ENCODE data around the gene RGSL1. TPM values are rescaled to one million over a fixed set of nuclear protein-coding genes. Genes with fewer than 3 reads are reported as not detected.

The RGSL1 gene
- total RNA-seq, 1 experiment from 2014 or later: not detected

DNA sequence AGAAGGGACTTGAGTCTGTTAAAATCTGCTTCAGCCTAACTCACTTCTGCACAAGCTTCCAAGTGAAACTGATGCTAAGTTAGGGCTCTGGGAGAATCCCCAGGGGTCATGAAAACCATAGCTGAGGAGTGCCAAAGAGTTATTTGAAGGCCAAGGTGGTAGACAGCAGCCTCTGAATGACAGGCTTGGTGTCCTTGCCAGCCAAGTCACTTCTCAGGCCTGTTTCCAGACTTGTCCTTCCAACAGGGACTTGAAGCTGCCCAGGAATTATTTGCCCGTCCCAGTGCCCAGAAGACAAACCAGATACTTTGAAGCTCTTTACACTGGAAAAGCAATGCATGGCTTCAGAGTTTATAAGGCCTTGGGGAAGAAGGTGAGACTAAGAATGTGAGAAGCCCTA, 105.5 kb downstream of the RGSL1 start:
- POLR2A ChIA-PET (ENCODE audit: low non-redundant PET): no interaction called here
- BruUV-seq (replicated peaks): no TSS peak
- H3K27ac ChIP-seq (ENCODE audit: low read depth, low read length, poor library complexity, severe bottlenecking): no peak overlapping the region
- no peaks in the 10 kb centered on the region for H3K36me3 ChIP-seq (ENCODE audit: insufficient read depth, low read length, poor library complexity, severe bottlenecking)
- no peaks in the 10 kb centered on the region for H3K9me3 ChIP-seq (ENCODE audit: low read depth, low read length, poor library complexity, severe bottlenecking)
- H3K4me1 ChIP-seq (ENCODE audit: insufficient read depth, low read length, poor library complexity, severe bottlenecking): no peaks in the 10 kb centered on the region
- no peak for TF ChIP-seq EZH2 (IDR thresholded peaks at IDR 0.05; ENCODE audit: borderline replicate concordance, low read depth, low read length, poor library complexity, severe bottlenecking)
- TF ChIP-seq, protein P1, sequence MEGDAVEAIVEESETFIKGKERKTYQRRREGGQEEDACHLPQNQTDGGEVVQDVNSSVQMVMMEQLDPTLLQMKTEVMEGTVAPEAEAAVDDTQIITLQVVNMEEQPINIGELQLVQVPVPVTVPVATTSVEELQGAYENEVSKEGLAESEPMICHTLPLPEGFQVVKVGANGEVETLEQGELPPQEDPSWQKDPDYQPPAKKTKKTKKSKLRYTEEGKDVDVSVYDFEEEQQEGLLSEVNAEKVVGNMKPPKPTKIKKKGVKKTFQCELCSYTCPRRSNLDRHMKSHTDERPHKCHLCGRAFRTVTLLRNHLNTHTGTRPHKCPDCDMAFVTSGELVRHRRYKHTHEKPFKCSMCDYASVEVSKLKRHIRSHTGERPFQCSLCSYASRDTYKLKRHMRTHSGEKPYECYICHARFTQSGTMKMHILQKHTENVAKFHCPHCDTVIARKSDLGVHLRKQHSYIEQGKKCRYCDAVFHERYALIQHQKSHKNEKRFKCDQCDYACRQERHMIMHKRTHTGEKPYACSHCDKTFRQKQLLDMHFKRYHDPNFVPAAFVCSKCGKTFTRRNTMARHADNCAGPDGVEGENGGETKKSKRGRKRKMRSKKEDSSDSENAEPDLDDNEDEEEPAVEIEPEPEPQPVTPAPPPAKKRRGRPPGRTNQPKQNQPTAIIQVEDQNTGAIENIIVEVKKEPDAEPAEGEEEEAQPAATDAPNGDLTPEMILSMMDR (conservative IDR thresholded peaks at IDR 0.05; ENCODE audit: low read depth, low read length): no peak
- H3K4me3 ChIP-seq (ENCODE audit: low read depth, low read length, poor library complexity, severe bottlenecking): no peak overlapping the region
- intact Hi-C loops (cut with micrococcal nuclease; ENCODE audit: unreplicated experiment): no loop called here
- no peaks in the 10 kb centered on the region for H3K27me3 ChIP-seq (replicated peaks; ENCODE audit: insufficient read depth, low read depth, low read length, poor library complexity)
- CTCF ChIA-PET: no interaction called here
- DNase-seq (ENCODE audit: low spot score): no peak

DNA sequence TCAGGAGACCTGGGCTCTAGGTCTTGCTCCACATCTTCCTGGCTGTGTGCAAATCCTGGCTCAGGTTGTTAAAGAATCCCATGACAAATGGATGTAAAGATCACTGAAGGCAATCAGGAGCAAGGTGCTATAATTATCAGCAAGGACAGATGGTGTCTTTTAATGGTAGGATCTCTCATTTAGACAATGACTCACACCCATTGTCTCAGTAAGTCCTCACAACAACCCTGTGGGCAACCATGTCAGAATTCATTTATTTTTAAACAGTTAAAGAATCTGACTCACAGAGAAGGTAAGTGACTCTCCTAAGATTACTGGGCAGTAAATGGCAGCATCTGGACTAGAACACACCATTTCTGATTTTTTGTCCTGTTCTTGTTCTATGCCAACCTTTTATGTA, 106.3 kb downstream of the RGSL1 start:
- TF ChIP-seq EZH2 (IDR thresholded peaks at IDR 0.05; ENCODE audit: borderline replicate concordance, low read depth, low read length, poor library complexity, severe bottlenecking): no peak
- TF ChIP-seq, protein P1 (conservative IDR thresholded peaks at IDR 0.05; ENCODE audit: low read depth, low read length): no peak
- POLR2A ChIA-PET (ENCODE audit: low non-redundant PET): no interaction called here
- no peak overlapping the region for H3K27ac ChIP-seq (ENCODE audit: low read depth, low read length, poor library complexity, severe bottlenecking)
- CTCF ChIA-PET: no interaction called here
- H3K36me3 ChIP-seq (ENCODE audit: insufficient read depth, low read length, poor library complexity, severe bottlenecking): no peaks in the 10 kb centered on the region
- H3K4me3 ChIP-seq (ENCODE audit: low read depth, low read length, poor library complexity, severe bottlenecking): no peak overlapping the region
- H3K27me3 ChIP-seq (replicated peaks; ENCODE audit: insufficient read depth, low read depth, low read length, poor library complexity): no peaks in the 10 kb centered on the region
- no peaks in the 10 kb centered on the region for H3K9me3 ChIP-seq (ENCODE audit: low read depth, low read length, poor library complexity, severe bottlenecking)
- DNase-seq (ENCODE audit: low spot score): no peak
- no TSS peak for BruUV-seq (replicated peaks)
- intact Hi-C loops (cut with micrococcal nuclease; ENCODE audit: unreplicated experiment): no loop called here
- no peaks in the 10 kb centered on the region for H3K4me1 ChIP-seq (ENCODE audit: insufficient read depth, low read length, poor library complexity, severe bottlenecking)

DNA sequence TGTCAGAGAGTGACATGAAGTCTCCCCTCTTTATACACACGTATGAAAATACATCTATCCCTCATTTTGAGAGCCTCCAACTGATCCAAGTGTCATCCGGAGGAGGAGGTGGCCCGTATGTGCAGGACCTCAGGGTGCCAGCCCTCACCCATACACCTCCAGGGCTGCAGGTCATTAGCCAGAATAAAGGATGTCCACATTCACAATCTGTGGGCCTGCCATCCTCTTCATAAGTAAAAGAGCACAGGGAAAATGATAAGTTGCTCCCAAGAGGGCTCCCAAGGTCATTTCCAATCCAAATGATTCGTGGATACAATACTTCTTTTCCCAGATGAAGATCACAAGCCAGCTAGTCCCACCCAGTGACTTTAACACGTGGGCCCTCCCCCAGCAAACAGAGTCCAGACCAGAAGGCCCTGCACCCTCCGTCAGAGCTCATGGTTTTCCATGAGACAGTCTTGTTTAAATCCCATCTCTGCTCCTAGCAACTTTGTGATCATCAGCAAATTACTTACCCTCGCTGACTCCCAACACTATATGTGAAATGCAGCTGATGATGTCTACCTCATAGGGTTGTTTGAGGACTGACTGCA, 110.5 kb downstream of the RGSL1 start:
- H3K36me3 ChIP-seq (ENCODE audit: insufficient read depth, low read length, poor library complexity, severe bottlenecking): no peaks in the 10 kb centered on the region
- H3K4me1 ChIP-seq (ENCODE audit: insufficient read depth, low read length, poor library complexity, severe bottlenecking): peaks cover 3% of the 10 kb centered on the region
- no peak for TF ChIP-seq EZH2 (IDR thresholded peaks at IDR 0.05; ENCODE audit: borderline replicate concordance, low read depth, low read length, poor library complexity, severe bottlenecking)
- TF ChIP-seq, protein P1 (conservative IDR thresholded peaks at IDR 0.05; ENCODE audit: low read depth, low read length): no peak
- intact Hi-C loops (cut with micrococcal nuclease; ENCODE audit: unreplicated experiment): no loop called here
- no TSS peak for BruUV-seq (replicated peaks)
- no peak overlapping the region for H3K4me3 ChIP-seq (ENCODE audit: low read depth, low read length, poor library complexity, severe bottlenecking)
- H3K27me3 ChIP-seq (replicated peaks; ENCODE audit: insufficient read depth, low read depth, low read length, poor library complexity): no peaks in the 10 kb centered on the region
- DNase-seq (ENCODE audit: low spot score): no peak
- CTCF ChIA-PET: no interaction called here
- POLR2A ChIA-PET (ENCODE audit: low non-redundant PET): no interaction called here
- H3K9me3 ChIP-seq (ENCODE audit: low read depth, low read length, poor library complexity, severe bottlenecking): no peaks in the 10 kb centered on the region
- no peak overlapping the region for H3K27ac ChIP-seq (ENCODE audit: low read depth, low read length, poor library complexity, severe bottlenecking)
